Colonic mucosa (tissue), 4 donors: Measurements from ENCODE around the gene RPL7A. TPM values are rescaled to one million over a fixed set of nuclear protein-coding genes. Genes with fewer than 3 reads are reported as not detected.
A peak's percentile ranks its signal among the peaks of the same experiment; 100 is the strongest.

Experiments
- DNase-seq: peaks from one replicate; pipeline ENCODE4 v3.0.0-alpha.2; 2020
- H3K27ac ChIP-seq: fragments of 200-600 bp; one replicate; pipeline ENCODE4 v1.8.0; 2021
- H3K27me3 ChIP-seq: fragments of 200-600 bp; one replicate; pipeline ENCODE4 v1.8.0; 2021
- H3K36me3 ChIP-seq: fragments of 200-600 bp; one replicate; pipeline ENCODE4 v1.8.0; 2021
- H3K4me1 ChIP-seq: fragments of 200-600 bp; one replicate; pipeline ENCODE4 v1.8.0; 2021; ENCODE audit warnings: mild to moderate bottlenecking
- H3K4me3 ChIP-seq: fragments of 200-600 bp; one replicate; pipeline ENCODE4 v1.8.0; 2021
- H3K9ac ChIP-seq, 2 donors: one replicate each; pipeline ENCODE4 v1.7.0; 2013; ENCODE audit warnings: control low read depth in 2 of 2, low read depth in 2 of 2, low read length in 2 of 2
- H3K9me3 ChIP-seq: fragments of 200-600 bp; one replicate; pipeline ENCODE4 v1.8.0; 2021
- intact Hi-C: fragments of 100-400 bp; cut with DNase I; formaldehyde crosslinking; loops from one replicate; pipeline ENCODE4 v1.14.1; 2022
- total RNA-seq, 2 donors: library from RNA; stranded (reverse); fragmentation: NEBNext Ultra II Directional in 1 of 2; extraction: Animal tissue kit (Norgen Biotek cat#: 25700) in 1 of 2; gene quantifications; one replicate each; pipeline ENCODE4 v1.2.1, GENCODE V29; 2021
- TF ChIP-seq, protein P1 (sequence below): fragments of 200-600 bp; IDR thresholded peaks from one replicate; pipeline ENCODE4 v1.8.0; 2022; ENCODE audit warnings: antibody characterized with exemption, mild to moderate bottlenecking
- donor health status: healthy.
- donor health status: DM: no; HTN: no; CAD: no.
- donor health status: DM: no; HTN: no; CAD: no.

RPL7A gene
- total RNA-seq, 2 donors from 2014 or later, result 1,628 to 2,136 TPM

DNA sequence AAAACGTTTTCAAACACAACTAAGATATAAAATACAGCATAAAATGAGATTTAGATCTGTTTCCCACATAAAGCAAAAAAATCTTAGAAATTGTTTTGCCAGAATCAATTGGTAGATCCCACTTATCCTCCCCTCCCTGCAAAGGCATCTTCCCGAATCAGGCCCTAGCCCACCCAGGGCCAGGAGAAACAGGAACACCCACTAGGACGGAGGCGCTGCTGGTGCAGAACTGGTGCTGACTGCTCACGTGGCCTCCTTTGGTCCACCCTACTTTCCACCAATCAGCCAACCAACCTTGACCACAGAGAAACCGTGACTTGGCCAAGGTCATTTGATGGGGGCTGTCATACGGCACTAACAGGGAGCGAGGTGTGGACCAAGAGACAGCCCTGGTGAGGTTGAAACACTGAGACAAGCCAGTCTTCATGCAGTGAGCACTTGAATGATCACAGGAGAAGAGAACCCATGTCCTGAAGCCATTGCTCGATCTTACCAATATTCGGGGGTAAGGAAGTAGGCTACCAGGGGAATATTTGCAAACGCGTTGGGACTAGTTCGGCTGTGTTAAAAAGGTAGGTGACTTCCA is 13.6 kb downstream of the RPL7A start:
- Histone ChIP-seq H3K9me3 (no peaks in the 10 kb centered on the region), H3K4me3 (no peak overlapping the region), H3K36me3 (peaks cover 23% of the 10 kb centered on the region), H3K27ac (no peak overlapping the region), H3K27me3 (no peaks in the 10 kb centered on the region), H3K9ac (no peak overlapping the region), H3K4me1 (peaks cover 9% of the 10 kb centered on the region)
- DNase-seq, result no peak
- TF ChIP-seq, protein P1, sequence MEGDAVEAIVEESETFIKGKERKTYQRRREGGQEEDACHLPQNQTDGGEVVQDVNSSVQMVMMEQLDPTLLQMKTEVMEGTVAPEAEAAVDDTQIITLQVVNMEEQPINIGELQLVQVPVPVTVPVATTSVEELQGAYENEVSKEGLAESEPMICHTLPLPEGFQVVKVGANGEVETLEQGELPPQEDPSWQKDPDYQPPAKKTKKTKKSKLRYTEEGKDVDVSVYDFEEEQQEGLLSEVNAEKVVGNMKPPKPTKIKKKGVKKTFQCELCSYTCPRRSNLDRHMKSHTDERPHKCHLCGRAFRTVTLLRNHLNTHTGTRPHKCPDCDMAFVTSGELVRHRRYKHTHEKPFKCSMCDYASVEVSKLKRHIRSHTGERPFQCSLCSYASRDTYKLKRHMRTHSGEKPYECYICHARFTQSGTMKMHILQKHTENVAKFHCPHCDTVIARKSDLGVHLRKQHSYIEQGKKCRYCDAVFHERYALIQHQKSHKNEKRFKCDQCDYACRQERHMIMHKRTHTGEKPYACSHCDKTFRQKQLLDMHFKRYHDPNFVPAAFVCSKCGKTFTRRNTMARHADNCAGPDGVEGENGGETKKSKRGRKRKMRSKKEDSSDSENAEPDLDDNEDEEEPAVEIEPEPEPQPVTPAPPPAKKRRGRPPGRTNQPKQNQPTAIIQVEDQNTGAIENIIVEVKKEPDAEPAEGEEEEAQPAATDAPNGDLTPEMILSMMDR, result no peak
- intact Hi-C loops, result no loop called here

DNA sequence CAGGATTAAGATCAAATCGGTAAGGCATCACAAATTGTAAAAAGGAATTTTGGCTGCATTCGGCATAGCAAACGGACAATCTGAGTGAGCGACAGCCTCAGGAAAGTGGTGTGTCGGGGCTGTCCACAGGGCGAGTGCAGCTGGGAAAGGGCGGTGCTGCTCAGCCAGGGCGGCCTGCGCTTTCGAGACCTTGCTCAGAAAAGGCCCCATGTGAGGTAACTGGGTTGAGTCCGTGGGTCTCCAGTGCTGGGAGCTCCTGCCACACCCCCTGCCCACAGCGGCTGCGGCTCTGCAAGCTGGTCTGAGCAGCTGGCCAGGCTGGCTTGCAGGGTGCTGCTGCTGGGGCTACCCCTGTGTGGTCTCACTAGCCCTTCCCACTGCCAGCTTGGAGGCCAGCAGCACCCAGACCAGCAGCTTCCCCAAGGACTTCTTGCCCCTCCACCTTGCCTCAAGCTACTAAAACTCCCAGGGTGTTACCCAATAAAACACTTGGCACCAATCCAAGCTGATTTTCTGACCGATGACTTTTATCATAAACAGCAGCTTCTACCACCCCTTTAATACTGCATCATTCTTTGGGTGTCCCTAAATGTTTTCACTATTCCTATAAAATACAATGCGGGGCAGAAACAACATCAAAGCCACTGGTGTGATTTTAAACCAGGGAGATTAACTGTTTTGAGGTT is 14.5 kb downstream of the RPL7A start:
- H3K36me3 ChIP-seq, result peaks cover 23% of the 10 kb centered on the region
- H3K27me3 ChIP-seq, result no peaks in the 10 kb centered on the region
- no peak overlapping the region for H3K27ac ChIP-seq
- H3K9ac ChIP-seq, result no peak overlapping the region
- no peaks in the 10 kb centered on the region for H3K9me3 ChIP-seq
- TF ChIP-seq, protein P1, result no peak
- no peak overlapping the region for H3K4me3 ChIP-seq
- no peak for DNase-seq
- intact Hi-C loops, result no loop called here
- peaks cover 3% of the 10 kb centered on the region for H3K4me1 ChIP-seq

DNA sequence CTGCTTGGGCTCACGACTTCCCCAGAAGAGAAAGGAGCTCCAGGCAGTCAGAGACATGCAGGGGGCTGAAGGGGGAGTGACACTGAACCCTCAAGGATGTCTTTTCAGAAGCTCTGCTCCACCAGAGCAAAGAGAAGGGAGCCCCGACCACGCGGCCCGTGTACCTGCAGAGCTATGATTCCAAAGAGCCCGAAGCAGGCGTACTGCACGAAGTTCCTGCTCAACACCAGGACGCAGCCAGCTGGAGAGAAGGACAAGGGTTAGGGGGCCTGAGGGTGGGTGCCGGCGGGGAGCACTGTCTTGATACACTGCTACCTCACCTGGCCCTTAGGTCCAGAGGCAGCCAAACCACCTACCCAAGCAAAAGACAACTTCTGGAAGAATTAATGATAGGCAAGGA is 18.4 kb downstream of the RPL7A start:
- H3K9ac ChIP-seq, result no peak overlapping the region
- no peaks in the 10 kb centered on the region for H3K27me3 ChIP-seq
- H3K36me3 ChIP-seq, result peaks cover 23% of the 10 kb centered on the region
- no peak overlapping the region for H3K27ac ChIP-seq
- DNase-seq, result no peak
- H3K9me3 ChIP-seq, result no peaks in the 10 kb centered on the region
- peaks cover 26% of the 10 kb centered on the region for H3K4me1 ChIP-seq
- no peak overlapping the region for H3K4me3 ChIP-seq
- TF ChIP-seq, protein P1, result no peak
- intact Hi-C loops, result no loop called here

DNA sequence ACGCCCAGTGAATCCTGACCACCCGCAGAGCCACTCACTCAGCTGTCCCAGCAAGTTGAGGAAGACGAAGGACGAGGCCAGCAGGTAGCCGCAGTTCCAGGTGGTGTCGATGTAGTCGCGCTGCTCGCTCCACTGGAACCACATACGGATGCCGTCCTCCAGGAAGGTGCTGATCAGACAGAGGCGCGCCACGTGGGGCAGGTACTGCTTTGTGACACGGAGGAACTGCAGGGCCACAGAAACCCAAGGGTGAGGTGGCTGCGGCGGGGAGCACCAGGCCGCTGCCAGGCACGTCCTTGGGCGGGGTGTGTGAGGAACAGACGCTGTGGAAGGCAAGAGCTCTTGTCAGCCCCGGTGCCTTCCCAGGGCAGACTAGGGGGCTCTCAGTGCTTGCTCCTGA is 19.2 kb downstream of the RPL7A start:
- TF ChIP-seq, protein P1, result no peak
- DNase-seq, result no peak

DNA sequence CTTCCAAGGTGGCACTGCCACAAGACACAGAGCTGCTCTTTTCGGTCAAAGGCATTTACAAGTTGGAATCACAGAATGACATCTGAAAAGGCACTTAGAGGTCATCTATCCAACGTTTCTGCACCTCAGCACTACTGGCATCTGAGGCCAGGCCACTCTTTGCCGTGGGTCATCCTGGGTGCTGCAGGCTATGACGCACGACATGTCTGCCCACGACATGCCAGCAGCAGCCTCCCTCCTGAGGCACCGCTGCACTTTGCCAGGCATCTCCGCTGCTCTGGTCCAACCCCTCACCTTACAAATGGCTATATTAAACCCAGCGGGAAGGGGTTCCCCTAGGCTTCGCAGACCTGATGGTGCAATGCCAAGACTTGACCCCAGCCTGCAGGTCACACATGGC is 19.8 kb downstream of the RPL7A start:
- H3K9ac ChIP-seq, result peak overlapping the region in 1 of 2 donors; percentile 41
- TF ChIP-seq, protein P1, result no peak
- no peak overlapping the region for H3K4me3 ChIP-seq
- H3K36me3 ChIP-seq, result peaks cover 14% of the 10 kb centered on the region
- intact Hi-C loops, result no loop called here
- no peaks in the 10 kb centered on the region for H3K9me3 ChIP-seq
- DNase-seq, result no peak
- H3K27me3 ChIP-seq, result no peaks in the 10 kb centered on the region
- H3K27ac ChIP-seq, result no peak overlapping the region
- peaks cover 35% of the 10 kb centered on the region for H3K4me1 ChIP-seq

More for the DNA sequence above, 19.2 kb downstream of the RPL7A start:
- no peak overlapping the region for H3K4me3 ChIP-seq
- peaks cover 20% of the 10 kb centered on the region for H3K36me3 ChIP-seq
- peaks cover 29% of the 10 kb centered on the region for H3K4me1 ChIP-seq
- intact Hi-C loops, result no loop called here
- H3K27ac ChIP-seq, result no peak overlapping the region
- peak overlapping the region in 1 of 2 donors; percentile 41 for H3K9ac ChIP-seq
- no peaks in the 10 kb centered on the region for H3K27me3 ChIP-seq
- H3K9me3 ChIP-seq, result no peaks in the 10 kb centered on the region
